ENCODE measurements around the gene TAL2.

GRCh38 chr9:105693435-105694189 is 31.4 kb downstream of the TAL2 start:
- TF ChIP-seq POLR2A (IDR thresholded peaks at IDR 0.05; ENCODE audit: low read length) (no peak), GATA1 (IDR thresholded peaks at IDR 0.05; ENCODE audit: low read depth, low read length) (no peak)
